ENCODE results near the gene ABHD10. TPM values are rescaled to one million over a fixed set of nuclear protein-coding genes. Genes with fewer than 3 reads are reported as not detected.
"Not testable (repeated sequence)": the region's sequence is repeated elsewhere in the genome, so short reads cannot be mapped to it uniquely, and the experiment has no call there.

Gene ABHD10
- polyA plus RNA-seq, 10 donors: 21.3 to 26.5 (median 25.4) TPM

- no peak for DNase-seq
Measured at GRCh38 chr3:112027142-112027541, 48.3 kb downstream of the ABHD10 start.

- DNase-seq: no peak
Measured at GRCh38 chr3:112027826-112028225, 49.0 kb downstream of the ABHD10 start.

- DNase-seq: no peak
Measured at GRCh38 chr3:112030901-112031300, 52.1 kb downstream of the ABHD10 start.

GRCh38 chr3:112032098-112032731, 53.4 kb downstream of the ABHD10 start:
- no peak for DNase-seq

- no peak for DNase-seq
Measured at GRCh38 chr3:112034436-112034835, 55.6 kb downstream of the ABHD10 start, which contains the start of gene TMPRSS7. Gene TMPRSS7, plus strand, starts transcription at chr3:112034736. Its CDS starts 110 bp downstream, at chr3:112034846.

GRCh38 chr3:112035241-112035640, 56.4 kb downstream of the ABHD10 start:
- DNase-seq: no peak

GRCh38 chr3:112037194-112037593, 58.4 kb downstream of the ABHD10 start:
- not testable (repeated sequence) for DNase-seq

GRCh38 chr3:112038863-112039262, 60.0 kb downstream of the ABHD10 start:
- DNase-seq: no peak

- DNase-seq: no peak
Measured at GRCh38 chr3:112041321-112041720, 62.5 kb downstream of the ABHD10 start.

- DNase-seq: no peak
Measured at GRCh38 chr3:112042842-112043280, 64.0 kb downstream of the ABHD10 start.

Other genes starting within 250 kb of the ABHD10 start
- gene PHLDB2, start 119.8 kb upstream of the ABHD10 start, polyA plus RNA-seq (ENCODE audit: insufficient read length in 10 of 10): 10 to 100 TPM; 41.9 to 87.5 (median 61.0) TPM
- 1 to 10 TPM; 3.0 to 6.0 (median 4.0) TPM for gene TAGLN3, start 19.9 kb downstream of the ABHD10 start, polyA plus RNA-seq (ENCODE audit: insufficient read length in 10 of 10)
- not detected for gene TMPRSS7, start 55.7 kb downstream of the ABHD10 start, polyA plus RNA-seq (ENCODE audit: insufficient read length in 10 of 10)
- gene C3orf52, start 107.4 kb downstream of the ABHD10 start, polyA plus RNA-seq (ENCODE audit: insufficient read length in 10 of 10): 1 to 10 TPM; 3.3 to 6.0 (median 4.5) TPM
- 1 to 10 TPM in 6 of 10 donors, under 1 TPM in 4; 0.50 to 1.7 (median 1.3) TPM for gene GCSAM, start 154.2 kb downstream of the ABHD10 start, polyA plus RNA-seq (ENCODE audit: insufficient read length in 10 of 10)